GM23248 (cell line): ENCODE measurements around the gene ATG2A.

Source experiments
- EZH2 ChIP-seq: fragments of 200-600 bp; sonication (generic); IDR thresholded peaks from 2 replicates; pipeline ENCODE4 v1.6.1; 2018; ENCODE audit warnings: antibody characterized with exemption, mild to moderate bottlenecking; ENCODE audit not compliant: insufficient read depth, poor library complexity, severe bottlenecking
- EZH2phosphoT487 ChIP-seq: fragments of 200-600 bp; sonication (generic); IDR thresholded peaks from 2 replicates; pipeline ENCODE4 v1.6.1; 2018; ENCODE audit warnings: antibody characterized with exemption, moderate library complexity, mild to moderate bottlenecking, low read depth; ENCODE audit not compliant: insufficient read depth

DNA sequence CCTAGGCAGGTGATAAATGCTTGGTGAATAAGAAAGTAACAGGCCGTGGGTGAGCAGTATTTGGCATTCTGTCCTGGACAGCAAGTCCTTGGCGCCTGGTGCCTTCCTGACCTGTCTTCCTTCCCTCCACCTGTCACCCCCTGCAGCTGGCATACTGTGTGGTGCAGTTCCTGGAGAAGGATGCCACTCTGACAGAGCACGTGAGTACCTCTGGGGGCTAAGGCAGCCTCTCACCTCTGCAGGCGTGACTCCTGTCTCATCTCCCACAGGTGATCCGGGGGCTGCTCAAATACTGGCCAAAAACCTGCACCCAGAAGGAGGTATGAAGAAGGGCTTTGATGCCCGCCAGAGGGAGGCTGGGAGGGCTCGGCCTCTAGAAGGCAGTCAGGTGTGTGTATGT is 14.3 kb upstream of the ATG2A start:
- TF ChIP-seq EZH2phosphoT487 (no peak), EZH2 (no peak)
